ENCODE data around the gene BLOC1S6. TPM values are rescaled to one million over a fixed set of nuclear protein-coding genes. Genes with fewer than 3 reads are reported as not detected.
A peak's percentile ranks its signal among the peaks of the same experiment; 100 is the strongest.

BLOC1S6 gene
- total and polyA plus RNA-seq, 7 donors: 14.3 to 55.2 (median 31.7) TPM

- intact Hi-C loops (cut with DNase I): no loop called here
- peaks cover 0 to 41% of the 10 kb centered on the region in 2 donors for H3K36me3 ChIP-seq (ENCODE audit: insufficient read depth in 1 of 2, low read depth in 1 of 2)
- H3K9me3 ChIP-seq: no peaks in the 10 kb centered on the region
- no peak overlapping the region for H3K4me3 ChIP-seq
- no peak for TF ChIP-seq CTCF (IDR thresholded peaks at IDR 0.05)
- peaks cover 3% of the 10 kb centered on the region for H3K4me1 ChIP-seq
- H3K27ac ChIP-seq: no peak overlapping the region
- no peak for DNase-seq
- ATAC-seq: no peak
- no peaks in the 10 kb centered on the region for H3K27me3 ChIP-seq (ENCODE audit: insufficient read depth in 3 of 3, low read length in 2 of 3)
- WGBS, 3 donors: 84 to 94% (median 91%) methylated on average over 1 of the region's 1 CpG
Measured at GRCh38 chr15:45604326-45604725, 17.1 kb downstream of the BLOC1S6 start.

- H3K36me3 ChIP-seq (ENCODE audit: insufficient read depth in 1 of 2, low read depth in 1 of 2): peaks cover 0 to 46% of the 10 kb centered on the region in 2 donors
- ATAC-seq: no peak
- no peaks in the 10 kb centered on the region for H3K9me3 ChIP-seq
- TF ChIP-seq CTCF (IDR thresholded peaks at IDR 0.05): no peak
- no peaks in the 10 kb centered on the region for H3K27me3 ChIP-seq (ENCODE audit: insufficient read depth in 3 of 3, low read length in 2 of 3)
- H3K27ac ChIP-seq: no peak overlapping the region
- no peak for DNase-seq
- H3K4me1 ChIP-seq: no peaks in the 10 kb centered on the region
- WGBS, 3 donors: 81 to 91% (median 85%) methylated on average over 3 of the region's 3 CpGs
- no peak overlapping the region for H3K4me3 ChIP-seq
- intact Hi-C loops (cut with DNase I): no loop called here
Measured at GRCh38 chr15:45606413-45606812, 19.2 kb downstream of the BLOC1S6 start.

GRCh38 chr15:45606841-45607240, 19.7 kb downstream of the BLOC1S6 start:
- Histone ChIP-seq H3K27ac (no peak overlapping the region), H3K9me3 (no peaks in the 10 kb centered on the region), H3K4me1 (no peaks in the 10 kb centered on the region), H3K36me3 (ENCODE audit: insufficient read depth in 1 of 2, low read depth in 1 of 2) (peaks cover 0 to 46% of the 10 kb centered on the region in 2 donors), H3K27me3 (ENCODE audit: insufficient read depth in 3 of 3, low read length in 2 of 3) (no peaks in the 10 kb centered on the region), H3K4me3 (no peak overlapping the region)
- TF ChIP-seq CTCF (IDR thresholded peaks at IDR 0.05): no peak
- ATAC-seq (no peak), DNase-seq (no peak)
- intact Hi-C loops (cut with DNase I): no loop called here
- 93 to 98% (median 95%) methylated on average over 1 of the region's 1 CpG for WGBS, 3 donors

GRCh38 chr15:45611305-45611704, 24.1 kb downstream of the BLOC1S6 start:
- no peaks in the 10 kb centered on the region for H3K27me3 ChIP-seq (ENCODE audit: insufficient read depth in 3 of 3, low read length in 2 of 3)
- TF ChIP-seq CTCF (IDR thresholded peaks at IDR 0.05): peak; percentile 30
- no peak overlapping the region for H3K4me3 ChIP-seq
- H3K36me3 ChIP-seq (ENCODE audit: insufficient read depth in 1 of 2, low read depth in 1 of 2): peaks cover 0 to 36% of the 10 kb centered on the region in 2 donors
- intact Hi-C loops (cut with DNase I): loop anchor here in 1 of 2 donors (10.0 kb wide), 2 partner anchors 87 to 157 kb away; partner anchors contain the start of gene SLC30A4
- WGBS, 3 donors: 36 to 40% (median 36%) methylated on average over 4 of the region's 4 CpGs
- no peaks in the 10 kb centered on the region for H3K9me3 ChIP-seq
- no peaks in the 10 kb centered on the region for H3K4me1 ChIP-seq
- H3K27ac ChIP-seq: no peak overlapping the region
- DNase-seq (no peak), ATAC-seq (no peak)

GRCh38 chr15:45612790-45613415, 25.7 kb downstream of the BLOC1S6 start:
- no peak for ATAC-seq
- WGBS, 3 donors: 62 to 79% (median 69%) methylated on average over 1 of the region's 1 CpG
- H3K36me3 ChIP-seq (ENCODE audit: insufficient read depth in 1 of 2, low read depth in 1 of 2): peaks cover 0 to 20% of the 10 kb centered on the region in 2 donors
- intact Hi-C loops (cut with DNase I): loop anchor here (2.0 to 10.0 kb wide), 3 partner anchors 88 to 158 kb away; partner anchors contain the start of gene SLC30A4 (in 2 of the 2)
- no peaks in the 10 kb centered on the region for H3K4me1 ChIP-seq
- H3K4me3 ChIP-seq: no peak overlapping the region
- TF ChIP-seq CTCF (IDR thresholded peaks at IDR 0.05): no peak
- H3K27me3 ChIP-seq (ENCODE audit: insufficient read depth in 3 of 3, low read length in 2 of 3): no peaks in the 10 kb centered on the region
- H3K27ac ChIP-seq: no peak overlapping the region
- H3K9me3 ChIP-seq: no peaks in the 10 kb centered on the region
- no peak for DNase-seq
